IMR-90 (cell line): Measurements from ENCODE around the gene GUCY2F.

ENCODE experiments used
- CEBPB ChIP-seq: IDR thresholded peaks from 2 replicates; pipeline ENCODE4 v1.6.1; 2012; ENCODE audit warnings: low read depth, low read length, improper control_type of control experiment
- CTCF ChIP-seq: conservative IDR thresholded peaks from 2 replicates; pipeline ENCODE4 v1.5.1; 2012; ENCODE audit warnings: mild to moderate bottlenecking, low read depth, low read length, improper control_type of control experiment
- MAFK ChIP-seq: IDR thresholded peaks from 2 replicates; pipeline ENCODE4 v1.6.1; 2012; ENCODE audit warnings: low read depth, low read length, improper control_type of control experiment
- POLR2A ChIP-seq: IDR thresholded peaks from 2 replicates; pipeline ENCODE4 v1.6.1; 2012; ENCODE audit warnings: mild to moderate bottlenecking, low read depth, low read length
- RAD21 ChIP-seq: IDR thresholded peaks from 2 replicates; pipeline ENCODE4 v1.6.1; 2012; ENCODE audit warnings: low read length, improper control_type of control experiment
- RCOR1 ChIP-seq: IDR thresholded peaks from 2 replicates; pipeline ENCODE4 v1.6.1; 2012; ENCODE audit warnings: mild to moderate bottlenecking, low read length, improper control_type of control experiment; ENCODE audit not compliant: insufficient replicate concordance
- SMC3 ChIP-seq: fragments of 150-350 bp; IDR thresholded peaks from 2 replicates; pipeline ENCODE4 v1.6.1; 2016; ENCODE audit warnings: low read depth, mild to moderate bottlenecking, antibody characterized with exemption, low read length, moderate library complexity
- TF ChIP-seq, protein P1 (sequence below): fragments of 150-350 bp; IDR thresholded peaks from 2 replicates; pipeline ENCODE4 v1.6.1; 2016; ENCODE audit warnings: low read depth, mild to moderate bottlenecking, low read length, moderate library complexity, borderline replicate concordance
- TF ChIP-seq, protein P2 (sequence below): fragments of 150-350 bp; IDR thresholded peaks from 2 replicates; pipeline ENCODE4 v1.6.1; 2017; ENCODE audit warnings: mild to moderate bottlenecking, antibody characterized with exemption, low read length, low read depth

DNA sequence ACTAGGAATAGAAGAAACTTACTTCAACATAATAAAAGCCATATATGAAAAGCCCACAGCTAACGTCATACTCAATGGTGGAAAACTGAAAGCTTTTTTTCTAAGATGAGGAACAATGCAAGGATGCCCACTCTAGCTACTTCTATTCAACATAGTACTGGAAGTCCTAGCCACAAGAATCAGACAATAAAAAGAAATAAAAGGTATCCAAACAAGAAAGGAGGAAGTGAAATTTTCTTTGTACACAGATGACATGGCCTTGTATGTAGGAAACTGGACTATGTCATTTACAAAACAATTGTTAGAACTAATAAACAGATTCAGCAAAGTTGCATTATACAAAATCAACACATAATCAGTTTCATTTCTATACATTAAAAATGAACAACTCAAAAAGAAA, 29.2 kb upstream of the GUCY2F start:
- no peak for TF ChIP-seq POLR2A
- no peak for TF ChIP-seq CTCF
- no peak for TF ChIP-seq SMC3
- TF ChIP-seq, protein P1, sequence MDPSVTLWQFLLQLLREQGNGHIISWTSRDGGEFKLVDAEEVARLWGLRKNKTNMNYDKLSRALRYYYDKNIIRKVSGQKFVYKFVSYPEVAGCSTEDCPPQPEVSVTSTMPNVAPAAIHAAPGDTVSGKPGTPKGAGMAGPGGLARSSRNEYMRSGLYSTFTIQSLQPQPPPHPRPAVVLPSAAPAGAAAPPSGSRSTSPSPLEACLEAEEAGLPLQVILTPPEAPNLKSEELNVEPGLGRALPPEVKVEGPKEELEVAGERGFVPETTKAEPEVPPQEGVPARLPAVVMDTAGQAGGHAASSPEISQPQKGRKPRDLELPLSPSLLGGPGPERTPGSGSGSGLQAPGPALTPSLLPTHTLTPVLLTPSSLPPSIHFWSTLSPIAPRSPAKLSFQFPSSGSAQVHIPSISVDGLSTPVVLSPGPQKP, result no peak
- TF ChIP-seq CEBPB, result no peak
- no peak for TF ChIP-seq RCOR1
- TF ChIP-seq MAFK, result no peak
- TF ChIP-seq RAD21, result no peak
- TF ChIP-seq, protein P2, sequence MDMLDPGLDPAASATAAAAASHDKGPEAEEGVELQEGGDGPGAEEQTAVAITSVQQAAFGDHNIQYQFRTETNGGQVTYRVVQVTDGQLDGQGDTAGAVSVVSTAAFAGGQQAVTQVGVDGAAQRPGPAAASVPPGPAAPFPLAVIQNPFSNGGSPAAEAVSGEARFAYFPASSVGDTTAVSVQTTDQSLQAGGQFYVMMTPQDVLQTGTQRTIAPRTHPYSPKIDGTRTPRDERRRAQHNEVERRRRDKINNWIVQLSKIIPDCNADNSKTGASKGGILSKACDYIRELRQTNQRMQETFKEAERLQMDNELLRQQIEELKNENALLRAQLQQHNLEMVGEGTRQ, result no peak
